Measurements from ENCODE around the gene TPCN2. TPM values are rescaled to one million over a fixed set of nuclear protein-coding genes. Genes with fewer than 3 reads are reported as not detected.

Gene TPCN2
- total RNA-seq, 1 donor from 2014 or later, result 14.2 TPM

GRCh38 chr11:69114811-69115523 is 66.2 kb downstream of the TPCN2 start:
- no peak for TF ChIP-seq CTCF (conservative IDR thresholded peaks at IDR 0.05)
- no peak for DNase-seq (ENCODE audit: low read depth, low spot score)
- Mint-ChIP-seq H3K9me3 (peaks cover 8% of the 10 kb centered on the region), H3K4me1 (no peaks in the 10 kb centered on the region), H3K27ac (ENCODE audit: unreplicated experiment) (no peak overlapping the region), H3K27me3 (ENCODE audit: low read depth) (no peaks in the 10 kb centered on the region), H3K36me3 (ENCODE audit: low read depth) (peaks cover 4% of the 10 kb centered on the region), H3K4me3 (no peak overlapping the region)

GRCh38 chr11:69115586-69116560 is 67.1 kb downstream of the TPCN2 start:
- Mint-ChIP-seq H3K36me3 (ENCODE audit: low read depth) (no peaks in the 10 kb centered on the region), H3K4me3 (no peak overlapping the region), H3K27ac (ENCODE audit: unreplicated experiment) (no peak overlapping the region), H3K27me3 (ENCODE audit: low read depth) (no peaks in the 10 kb centered on the region), H3K9me3 (peaks cover 2% of the 10 kb centered on the region), H3K4me1 (no peaks in the 10 kb centered on the region)
- TF ChIP-seq CTCF (conservative IDR thresholded peaks at IDR 0.05), result no peak
- no peak for DNase-seq (ENCODE audit: low read depth, low spot score)

- H3K4me3 Mint-ChIP-seq, result no peak overlapping the region
- no peak for DNase-seq (ENCODE audit: low read depth, low spot score)
- no peaks in the 10 kb centered on the region for H3K36me3 Mint-ChIP-seq (ENCODE audit: low read depth)
- H3K27ac Mint-ChIP-seq (ENCODE audit: unreplicated experiment), result no peak overlapping the region
- no peaks in the 10 kb centered on the region for H3K27me3 Mint-ChIP-seq (ENCODE audit: low read depth)
- no peak for TF ChIP-seq CTCF (conservative IDR thresholded peaks at IDR 0.05)
- H3K4me1 Mint-ChIP-seq, result no peaks in the 10 kb centered on the region
- H3K9me3 Mint-ChIP-seq, result no peaks in the 10 kb centered on the region
Measured at GRCh38 chr11:69116671-69117070, 67.9 kb downstream of the TPCN2 start.

GRCh38 chr11:69119190-69119589 is 70.5 kb downstream of the TPCN2 start:
- no peak overlapping the region for H3K27ac Mint-ChIP-seq (ENCODE audit: unreplicated experiment)
- H3K9me3 Mint-ChIP-seq, result no peaks in the 10 kb centered on the region
- no peaks in the 10 kb centered on the region for H3K36me3 Mint-ChIP-seq (ENCODE audit: low read depth)
- H3K4me3 Mint-ChIP-seq, result no peak overlapping the region
- H3K4me1 Mint-ChIP-seq, result peaks cover 11% of the 10 kb centered on the region
- TF ChIP-seq CTCF (conservative IDR thresholded peaks at IDR 0.05), result no peak
- no peaks in the 10 kb centered on the region for H3K27me3 Mint-ChIP-seq (ENCODE audit: low read depth)
- no peak for DNase-seq (ENCODE audit: low read depth, low spot score)

- no peaks in the 10 kb centered on the region for H3K27me3 Mint-ChIP-seq (ENCODE audit: low read depth)
- no peak overlapping the region for H3K27ac Mint-ChIP-seq (ENCODE audit: unreplicated experiment)
- TF ChIP-seq CTCF (conservative IDR thresholded peaks at IDR 0.05), result no peak
- no peak for DNase-seq (ENCODE audit: low read depth, low spot score)
- H3K4me1 Mint-ChIP-seq, result peaks cover 14% of the 10 kb centered on the region
- no peaks in the 10 kb centered on the region for H3K36me3 Mint-ChIP-seq (ENCODE audit: low read depth)
- H3K4me3 Mint-ChIP-seq, result no peak overlapping the region
- no peaks in the 10 kb centered on the region for H3K9me3 Mint-ChIP-seq
Measured at GRCh38 chr11:69120096-69120875, 71.6 kb downstream of the TPCN2 start.

Measured in neural crest cell (in vitro differentiated cells).